ENCODE data around the gene KRT71.

Gene KRT71

DNA sequence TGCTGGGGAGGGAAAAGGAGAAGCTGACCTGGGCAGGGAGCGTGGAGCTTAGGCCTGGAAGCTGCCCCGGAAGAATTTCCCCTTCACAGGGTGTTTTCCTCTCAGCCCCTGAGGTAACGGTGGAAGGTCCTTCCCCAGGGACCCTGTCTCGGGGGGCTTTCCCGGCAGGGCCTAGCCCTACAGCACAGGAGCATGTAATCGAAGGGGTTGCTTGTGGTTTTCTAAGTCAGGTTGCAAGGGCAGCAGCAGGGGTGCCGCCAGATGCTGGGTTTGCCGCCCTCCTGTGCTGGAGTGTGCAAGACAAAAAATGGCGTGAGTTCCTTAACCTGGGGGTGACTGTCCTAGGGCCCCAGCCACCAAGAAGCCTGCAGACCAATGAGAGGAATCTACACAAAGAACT lies 22.3 kb upstream of the KRT71 start:
- no peak for DNase-seq

DNA sequence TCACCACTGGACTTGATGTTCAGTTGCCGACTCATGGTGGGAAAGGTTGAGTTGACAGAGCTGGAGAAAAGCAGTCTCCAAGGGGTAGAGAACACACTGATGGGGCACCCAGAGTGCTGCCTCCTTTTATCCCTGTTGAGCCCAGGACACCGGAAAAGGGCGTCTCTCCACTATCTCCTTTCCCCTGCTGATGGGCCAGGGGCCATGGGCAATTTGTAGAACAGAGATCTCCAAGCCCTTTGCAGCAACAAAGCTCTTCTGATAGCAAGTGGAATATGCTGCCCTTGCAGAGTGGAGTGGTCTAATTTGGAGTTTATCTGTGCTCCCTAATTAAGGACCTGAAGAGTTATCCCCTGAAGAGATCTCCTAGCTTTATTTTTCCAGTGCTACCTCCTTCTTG lies 20.8 kb upstream of the KRT71 start, which contains the start of gene KRT74:
Gene KRT74, minus strand, starts transcription at position 101 of the 400 bp plus-strand sequence. Its CDS starts 66 bp downstream, at position 35.
- DNase-seq: no peak

- no peak for DNase-seq
Observed at GRCh38 chr12:52573306-52573705, 20.4 kb upstream of the KRT71 start.

- DNase-seq: no peak
Observed at GRCh38 chr12:52570511-52570910, 17.6 kb upstream of the KRT71 start.

- no peak for DNase-seq
Observed at GRCh38 chr12:52568111-52568510, 15.2 kb upstream of the KRT71 start.

DNA sequence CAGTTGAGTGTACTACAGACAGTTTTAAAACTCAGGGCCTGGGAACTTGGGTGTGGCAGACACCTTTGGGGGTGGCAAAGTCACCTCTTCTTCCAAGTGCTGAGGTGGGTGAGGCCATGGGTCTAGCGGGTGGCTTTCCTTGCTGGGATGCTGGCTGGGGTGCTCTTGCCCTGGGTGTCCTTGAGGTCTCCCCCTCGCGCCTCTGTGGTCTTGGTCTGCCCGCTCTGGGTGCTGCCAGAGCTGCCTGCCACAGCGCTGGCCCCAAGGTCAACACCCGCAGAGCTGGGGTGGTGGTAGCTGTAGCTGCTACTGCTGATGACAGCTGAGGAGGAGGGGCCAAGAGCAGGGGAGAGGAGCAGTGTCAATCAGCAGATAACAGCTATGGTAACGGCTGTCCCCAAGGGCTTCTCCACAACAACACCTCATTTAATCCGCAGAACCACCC lies 13.9 kb upstream of the KRT71 start:
- DNase-seq: no peak

- no peak for DNase-seq
Observed at GRCh38 chr12:52564582-52564981, 11.6 kb upstream of the KRT71 start.

DNA sequence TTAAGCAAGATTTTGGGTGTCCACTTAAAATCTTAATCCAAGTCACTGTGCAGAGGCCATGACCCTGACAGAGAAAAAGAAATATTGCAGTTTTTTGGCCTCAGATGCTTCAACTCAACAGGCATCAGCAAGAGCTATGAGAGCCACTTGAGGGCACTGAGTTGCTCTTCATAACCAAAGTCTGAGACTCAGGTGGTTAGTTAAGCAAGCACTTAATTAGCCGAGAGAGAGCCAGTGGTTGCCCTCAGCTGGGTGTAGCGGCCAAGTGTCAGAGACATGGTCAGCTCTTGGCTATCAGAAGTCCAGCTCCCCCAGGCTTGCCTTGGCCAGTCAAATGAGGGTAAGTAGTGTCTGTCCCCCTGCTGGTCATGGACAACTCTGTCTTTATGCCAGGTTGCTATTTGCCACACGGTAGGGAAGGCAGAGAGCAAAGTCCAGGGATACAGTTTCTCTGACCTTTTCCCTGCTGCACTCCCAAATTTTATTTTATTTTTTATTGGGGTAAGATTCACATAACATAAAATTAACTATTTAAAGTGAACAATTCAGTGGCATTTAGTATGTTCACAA lies 9.0 kb upstream of the KRT71 start:
- no peak for DNase-seq

DNA sequence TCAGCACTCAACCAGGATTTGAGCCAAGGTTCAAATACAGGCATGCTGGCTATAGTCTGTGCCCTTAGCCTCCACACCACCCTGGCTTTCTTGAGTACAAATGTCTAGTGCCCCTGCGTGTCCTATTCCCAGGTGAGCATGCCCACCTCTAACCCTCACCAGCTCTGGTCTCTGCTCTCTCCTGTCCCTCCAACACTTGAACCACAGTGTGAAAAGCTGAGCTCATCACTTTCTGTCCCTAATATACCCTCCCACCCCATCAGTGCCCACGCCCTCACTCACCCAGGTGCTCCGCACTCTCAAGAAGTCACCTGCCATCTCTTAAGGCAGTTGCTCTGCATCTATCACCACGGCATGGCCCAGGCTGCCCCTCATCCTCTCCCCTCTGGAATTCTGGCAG lies 7.0 kb upstream of the KRT71 start:
- DNase-seq: no peak

GRCh38 chr12:52558781-52559445 lies 6.0 kb upstream of the KRT71 start:
- DNase-seq: no peak

GRCh38 chr12:52557476-52557875 lies 4.5 kb upstream of the KRT71 start:
- DNase-seq: no peak

GRCh38 chr12:52555577-52555976 lies 2.6 kb upstream of the KRT71 start:
- no peak for DNase-seq

DNA sequence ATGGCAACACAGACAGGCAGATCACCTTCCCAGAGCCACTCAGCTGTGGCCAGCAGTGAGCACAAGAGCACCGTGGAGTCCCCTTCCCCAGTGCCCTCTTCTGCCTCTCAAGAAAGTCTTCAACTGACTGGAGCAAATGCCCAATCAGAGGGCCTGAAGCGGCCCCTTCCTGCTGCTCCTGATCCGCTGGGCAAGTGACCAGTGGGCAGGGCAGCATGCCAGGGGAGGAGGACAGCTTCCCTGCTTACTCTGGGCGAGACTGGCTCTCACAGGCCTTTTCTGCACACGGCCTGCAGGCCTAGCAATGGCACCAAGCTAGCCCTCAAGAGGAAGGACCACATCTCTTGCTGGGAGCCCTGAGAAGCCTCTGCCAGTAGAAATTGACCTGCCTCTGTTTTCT lies 890 bp downstream of the KRT71 start:
- DNase-seq: no peak

GRCh38 chr12:52551216-52551865 lies 1.6 kb downstream of the KRT71 start:
- no peak for DNase-seq

DNA sequence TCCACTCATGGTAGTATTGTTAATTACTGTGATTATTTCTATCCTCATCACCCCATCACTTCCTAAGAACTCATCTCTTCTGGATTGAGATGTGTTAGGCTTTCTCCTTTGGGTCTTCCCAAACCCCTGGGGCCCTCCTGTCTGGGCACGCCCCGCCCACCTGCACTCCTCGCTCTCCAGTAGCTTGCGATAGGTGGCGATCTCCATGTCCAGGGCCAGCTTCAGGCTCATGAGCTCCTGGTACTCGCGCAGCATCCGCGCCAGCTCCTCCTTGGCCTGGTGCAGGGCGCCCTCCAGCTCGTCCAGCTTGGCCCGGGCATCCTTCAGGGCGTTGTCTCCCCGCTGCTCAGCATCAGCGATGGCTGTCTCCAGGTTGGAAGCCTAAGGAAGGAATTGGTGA lies 6.8 kb downstream of the KRT71 start:
- no peak for DNase-seq

GRCh38 chr12:52543985-52544883 lies 8.7 kb downstream of the KRT71 start:
- no peak for DNase-seq

- no peak for DNase-seq
Observed at GRCh38 chr12:52542785-52543318, 10.1 kb downstream of the KRT71 start.

DNA sequence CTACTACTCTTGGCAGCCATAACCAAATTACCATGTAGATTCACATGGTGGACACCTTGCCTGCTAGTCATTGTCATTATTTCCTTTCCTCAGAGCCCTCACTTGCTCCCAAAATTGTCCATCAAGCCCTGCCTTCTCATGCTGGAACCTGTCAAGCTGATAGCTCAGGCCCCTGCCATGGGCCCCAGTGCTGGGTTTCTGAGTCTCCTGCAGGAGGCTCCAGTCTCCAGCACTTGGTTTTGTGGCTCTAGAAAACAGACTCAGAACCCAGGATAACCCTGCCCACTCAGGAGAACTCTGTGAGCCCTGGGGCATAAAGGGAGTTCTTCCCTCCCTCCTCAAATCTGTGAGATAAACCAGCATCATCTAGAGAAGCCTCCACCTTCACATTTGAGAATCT lies 10.8 kb downstream of the KRT71 start:
- no peak for DNase-seq

DNA sequence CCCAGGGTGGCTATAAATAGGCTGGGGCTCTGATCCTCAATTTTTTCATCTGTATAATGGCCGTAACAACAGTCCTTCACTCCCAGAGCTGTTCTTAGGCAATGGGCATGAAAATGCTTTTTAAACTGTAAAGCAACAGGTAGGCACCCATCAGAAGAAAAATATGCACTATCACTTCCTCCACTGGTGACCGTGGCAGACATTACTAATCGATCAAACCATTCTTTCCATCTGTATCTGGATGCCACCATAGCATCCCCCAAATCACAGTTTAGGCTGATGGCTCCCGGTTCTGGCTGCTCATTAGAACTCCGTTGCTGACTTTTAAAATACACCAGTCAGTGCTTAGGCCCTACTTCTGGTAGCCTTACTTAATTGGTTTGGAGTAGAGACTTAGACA lies 11.2 kb downstream of the KRT71 start:
- DNase-seq: no peak

- DNase-seq: no peak
Observed at GRCh38 chr12:52540531-52540930, 12.4 kb downstream of the KRT71 start.

- no peak for DNase-seq
Observed at GRCh38 chr12:52539821-52540173, 13.1 kb downstream of the KRT71 start.

- no peak for DNase-seq
Observed at GRCh38 chr12:52539083-52539820, 13.7 kb downstream of the KRT71 start.

All from stimulated activated naive CD4-positive, alpha-beta T cell (primary cell).